CD4-positive, alpha-beta T cell treated with Interleukin-17A for 1 hour (primary cell): ENCODE measurements around the gene PDE3B.
A peak's percentile ranks its signal among the peaks of the same experiment; 100 is the strongest.

ENCODE experiments used
- DNase-seq: peaks from one replicate; pipeline ENCODE4 v3.0.0-alpha.2; 2020

The PDE3B gene

GRCh38 chr11:14892036-14892556, 248.5 kb downstream of the PDE3B start, which contains the start of gene CYP2R1:
Gene CYP2R1 (minus strand): TSS chr11:14892231. CDS start chr11:14892205, 26 bp downstream.
- peak; percentile 96 for DNase-seq

- DNase-seq = no peak
Observed at GRCh38 chr11:14892577-14892976, 249.0 kb downstream of the PDE3B start.

GRCh38 chr11:14894657-14895598, 251.3 kb downstream of the PDE3B start:
- DNase-seq = no peak

- no peak for DNase-seq
Observed at GRCh38 chr11:14898355-14898754, 254.8 kb downstream of the PDE3B start.

- no peak for DNase-seq
Observed at GRCh38 chr11:14898906-14899305, 255.3 kb downstream of the PDE3B start.

- DNase-seq = no peak
Observed at GRCh38 chr11:14902650-14903350, 259.2 kb downstream of the PDE3B start.

GRCh38 chr11:14904745-14905103, 261.1 kb downstream of the PDE3B start:
- DNase-seq = peak; percentile 83

- DNase-seq = peak; percentile 84
Observed at GRCh38 chr11:14905104-14906033, 261.8 kb downstream of the PDE3B start.

- DNase-seq = no peak
Observed at GRCh38 chr11:14906578-14906977, 263.0 kb downstream of the PDE3B start.

- no peak for DNase-seq
Observed at GRCh38 chr11:14906993-14907392, 263.4 kb downstream of the PDE3B start.

GRCh38 chr11:14907411-14908213, 264.0 kb downstream of the PDE3B start:
- peak; percentile 88 for DNase-seq

GRCh38 chr11:14908214-14908880, 264.7 kb downstream of the PDE3B start:
- peak; percentile 60 for DNase-seq

GRCh38 chr11:14914536-14914935, 270.9 kb downstream of the PDE3B start:
- no peak for DNase-seq

GRCh38 chr11:14916403-14916802, 272.8 kb downstream of the PDE3B start:
- DNase-seq = no peak
